Endothelial cell of umbilical vein (primary cell): ENCODE measurements around the gene ZDHHC18. TPM values are rescaled to one million over a fixed set of nuclear protein-coding genes. Genes with fewer than 3 reads are reported as not detected.

Experiments used
- BruUV-seq: library from RNA; stranded (reverse); fragments of 400-500 nt; replicated peaks from 2 replicates; lab custom pipeline; 2021; lab: Mats Ljungman, UMichigan
- CTCF ChIA-PET: fragments of 300-600, 350-600 bp; sonication (Branson Sonifier 250); formaldehyde crosslinking; loops from one replicate; lab custom pipeline; 2021; ENCODE audit warnings: antibody characterized with exemption, inconsistent platforms; lab: Charles Lee
- POLR2A ChIA-PET: fragments of 300-600, 350-600 bp; sonication (Branson Sonifier 250); formaldehyde crosslinking; loops from one replicate; lab custom pipeline; 2021; ENCODE audit warnings: antibody characterized with exemption, inconsistent platforms; lab: Charles Lee
- DNase-seq: peaks from one replicate; pipeline ENCODE4 v3.0.0-alpha.2; 2011; ENCODE audit warnings: low read depth, low spot score
- FAIRE-seq: peaks from 2 replicates; lab custom pipeline; 2011; peaks lifted over from hg19 to GRCh38; lab: Jason Lieb, UNC
- H2AFZ ChIP-seq: 2 replicates; pipeline ENCODE4 v1.6.0; 2012; ENCODE audit warnings: low read depth, low read length, control low read depth, inconsistent platforms
- H3K27ac ChIP-seq: 2 replicates; pipeline ENCODE4 v1.5.1; 2011; ENCODE audit warnings: low read depth, mild to moderate bottlenecking, control low read depth, low read length, moderate library complexity; ENCODE audit not compliant: insufficient read depth
- H3K27me3 ChIP-seq, 2 experiments: 2 replicates each; pipeline versions ENCODE4 v1.6.0 to v1.6.1; 2011; ENCODE audit warnings: low read length in 2 of 2, mixed read lengths in 1 of 2; ENCODE audit not compliant: control insufficient read depth in 2 of 2, insufficient read depth in 2 of 2
- H3K36me3 ChIP-seq, 2 experiments: 2 replicates in 1 of 2; 3 replicates in 1 of 2; pipeline ENCODE4 v1.5.1; 2011; ENCODE audit warnings: low read length in 2 of 2, mild to moderate bottlenecking in 1 of 2, moderate library complexity in 1 of 2; ENCODE audit not compliant: control insufficient read depth in 2 of 2, insufficient read depth in 2 of 2; ENCODE audit errors: extremely low read depth in 1 of 2
- H3K4me1 ChIP-seq: 3 replicates; pipeline ENCODE4 v1.5.1; 2011; ENCODE audit warnings: mild to moderate bottlenecking, low read length; ENCODE audit not compliant: control insufficient read depth, insufficient read depth; ENCODE audit errors: extremely low read depth
- H3K4me2 ChIP-seq: 2 replicates; pipeline ENCODE4 v1.6.1; 2011; ENCODE audit warnings: low read length, control low read depth, mixed read lengths; ENCODE audit not compliant: insufficient read depth
- H3K4me3 ChIP-seq, 3 experiments: fragments of 200-600 bp in 1 of 3; sonication (generic), shearing (Covaris generic) in 1 of 3; replicated peaks in 1 of 3; 2 replicates each; pipeline ENCODE4 v1.5.1; 2011 to 2016; ENCODE audit warnings: control low read depth in 3 of 3, low read length in 3 of 3, mild to moderate bottlenecking in 2 of 3, inconsistent platforms in 1 of 3, low read depth in 1 of 3, moderate library complexity in 1 of 3; ENCODE audit not compliant: insufficient read depth in 1 of 3
- H3K79me2 ChIP-seq: 2 replicates; pipeline ENCODE4 v1.6.0; 2012; ENCODE audit warnings: low read length, inconsistent platforms; ENCODE audit not compliant: control insufficient read depth, insufficient read depth
- H3K9ac ChIP-seq: replicated peaks from 2 replicates; pipeline ENCODE3; 2011; ENCODE audit warnings: low read length, control low read depth; ENCODE audit not compliant: insufficient read depth; ENCODE audit errors: extremely low read depth
- H3K9me1 ChIP-seq: replicated peaks from 3 replicates; pipeline ENCODE4 v1.6.0; 2011; ENCODE audit warnings: mild to moderate bottlenecking, low read length; ENCODE audit not compliant: control insufficient read depth, insufficient read depth; ENCODE audit errors: extremely low read depth
- H3K9me3 ChIP-seq: replicated peaks from 2 replicates; pipeline ENCODE4 v1.5.1; 2012; ENCODE audit warnings: low read length, inconsistent platforms; ENCODE audit not compliant: control insufficient read depth, insufficient read depth
- H4K20me1 ChIP-seq: replicated peaks from 2 replicates; pipeline ENCODE3; 2011; ENCODE audit warnings: mild to moderate bottlenecking, low read length; ENCODE audit not compliant: control insufficient read depth, insufficient read depth; ENCODE audit errors: extremely low read depth
- CTCF ChIP-seq, 2 donors: IDR thresholded peaks; 1 replicate in 1 of 2; 2 replicates in 1 of 2; pipeline ENCODE4 v1.5.1; 2011; ENCODE audit warnings: low read length in 2 of 2, mild to moderate bottlenecking in 2 of 2, moderate library complexity in 2 of 2, control low read depth in 1 of 2, inconsistent platforms in 1 of 2, low read depth in 1 of 2; ENCODE audit not compliant: insufficient read depth in 1 of 2; ENCODE audit errors: extremely low read depth in 1 of 2
- EZH2 ChIP-seq: IDR thresholded peaks from 2 replicates; pipeline ENCODE4 v1.6.1; 2012; ENCODE audit warnings: borderline replicate concordance, low read depth, mild to moderate bottlenecking, moderate library complexity, low read length, inconsistent platforms; ENCODE audit not compliant: severe bottlenecking
- FOS ChIP-seq: IDR thresholded peaks from 2 replicates; pipeline ENCODE4 v1.6.1; 2011; ENCODE audit warnings: mild to moderate bottlenecking, low read length, moderate library complexity, borderline replicate concordance; ENCODE audit not compliant: insufficient read depth
- GATA2 ChIP-seq: IDR thresholded peaks from 2 replicates; pipeline ENCODE4 v1.7.0; 2011; ENCODE audit warnings: low read depth, mild to moderate bottlenecking, moderate library complexity, mixed read lengths, low read length; ENCODE audit not compliant: insufficient read length, insufficient read depth
- JUN ChIP-seq: IDR thresholded peaks from 2 replicates; pipeline ENCODE4 v1.6.1; 2011; ENCODE audit warnings: borderline replicate concordance, low read depth; ENCODE audit not compliant: insufficient read length, insufficient read depth
- MAX ChIP-seq: IDR thresholded peaks from 2 replicates; pipeline ENCODE4 v1.6.1; 2011; ENCODE audit not compliant: insufficient read depth, insufficient read length
- MYC ChIP-seq: IDR thresholded peaks from one replicate; pipeline ENCODE4 v1.6.1; 2011; ENCODE audit warnings: mild to moderate bottlenecking, low read depth, low read length
- POLR2A ChIP-seq: IDR thresholded peaks from 2 replicates; pipeline ENCODE4 v1.6.1; 2012; ENCODE audit warnings: low read depth, mild to moderate bottlenecking, control low read depth, low read length
- POLR2AphosphoS5 ChIP-seq: IDR thresholded peaks from 2 replicates; pipeline ENCODE4 v1.6.1; 2012; ENCODE audit warnings: low read depth, mild to moderate bottlenecking, control low read depth, low read length, moderate library complexity; ENCODE audit not compliant: insufficient read depth
- dilution Hi-C: fragments of 300-500 bp; cut with MboI; formaldehyde crosslinking; loops from one replicate; pipeline ENCODE4 v1.15.0; 2019; ENCODE audit warnings: low sequenced_read_pairs; ENCODE audit not compliant: extremely low pct_ligation_motif_present
- intact Hi-C: fragments of 100-400 bp; cut with micrococcal nuclease; formaldehyde crosslinking; loops from one replicate; pipeline ENCODE4 v1.10.0; 2022
- polyA plus RNA-seq, 4 experiments: library from polyadenylated mRNA; depleted of rRNA in 3 of 4; stranded (reverse) in 3 of 4; unstranded in 1 of 4; fragments of >200 nt; gene quantifications; 2 replicates each; pipeline versions ENCODE4 v1.2.1 to v1.2.3, GENCODE V29; 2011 to 2012; ENCODE audit warnings: missing spikeins in 1 of 4
- total RNA-seq: library from RNA; stranded (reverse); gene quantifications from 2 replicates; pipeline ENCODE4 v1.2.3, GENCODE V29; 2021

ZDHHC18 gene
- total and polyA plus RNA-seq, 2 donors (not counting 3 experiments of a cell fraction or from before 2014, with no cell fraction given), result 25.2 to 48.2 TPM

- no peak overlapping the region for H3K9ac ChIP-seq
- H3K4me3 ChIP-seq, result no peak overlapping the region
- dilution Hi-C loops (no loop called here), intact Hi-C loops (no loop called here)
- no peaks in the 10 kb centered on the region for H3K4me1 ChIP-seq
- no peaks in the 10 kb centered on the region for H4K20me1 ChIP-seq
- ChIA-PET CTCF (interaction anchor here (1.1 to 3.3 kb wide), 2 partner anchors 10 to 11 kb away, joined by 3 to 8 read pairs; partner anchors contain the start of gene ZDHHC18), POLR2A (no interaction called here)
- no peaks in the 10 kb centered on the region for H3K27me3 ChIP-seq
- BruUV-seq, result no TSS peak
- H3K9me1 ChIP-seq, result no peaks in the 10 kb centered on the region
- TF ChIP-seq MYC (no peak), FOS (no peak), GATA2 (no peak), CTCF (IDR thresholded peaks at IDR 0.05; ENCODE audit: extremely low read depth in 1 of 2, insufficient read depth in 1 of 2, low read depth in 1 of 2, low read length in 2 of 2) (no peak), JUN (no peak), POLR2A (no peak), POLR2AphosphoS5 (no peak), MAX (no peak), EZH2 (no peak)
- no peaks in the 10 kb centered on the region for H3K36me3 ChIP-seq
- H3K27ac ChIP-seq, result no peak overlapping the region
- FAIRE-seq (no peak), DNase-seq (no peak)
- H3K79me2 ChIP-seq, result no peaks in the 10 kb centered on the region
- no peak overlapping the region for H2AFZ ChIP-seq
- no peaks in the 10 kb centered on the region for H3K9me3 ChIP-seq
- no peak overlapping the region for H3K4me2 ChIP-seq
These were observed 11.6 kb upstream of the ZDHHC18 start for GRCh38 chr1:26814893-26815292.
